Esophagus squamous epithelium (tissue), 4 donors: ENCODE measurements around the gene NIF3L1.

Experiments
- CTCF ChIP-seq, 6 experiments: fragments of 450-650 bp in 4 of 6; fragments of 200-600 bp in 2 of 6; sonication (generic) in 2 of 6; IDR thresholded peaks; one replicate each; pipeline ENCODE4 v1.5.1; 2016 to 2019; ENCODE audit warnings: antibody characterized with exemption in 6 of 6, mild to moderate bottlenecking in 4 of 6, moderate library complexity in 4 of 6
- POLR2A ChIP-seq, 4 donors: fragments of 450-650 bp; IDR thresholded peaks; one replicate each; pipeline ENCODE4 v1.6.1; 2017; ENCODE audit warnings: antibody characterized with exemption in 4 of 4, mild to moderate bottlenecking in 4 of 4, moderate library complexity in 3 of 4

GRCh38 chr2:200899482-200899881 is 10.3 kb downstream of the NIF3L1 start:
- TF ChIP-seq CTCF (IDR thresholded peaks at IDR 0.05) = no peak
- no peak for TF ChIP-seq POLR2A (IDR thresholded peaks at IDR 0.05)
